Caco-2 (cell line): ENCODE results near the gene ZBTB5. TPM values are rescaled to one million over a fixed set of nuclear protein-coding genes. Genes with fewer than 3 reads are reported as not detected.
"Not testable (repeated sequence)": the region's sequence is repeated elsewhere in the genome, so short reads cannot be mapped to it uniquely, and the experiment has no call there.

Experiments used
- BruUV-seq: library from RNA; stranded (reverse); fragments of 400-500 nt; replicated peaks from 2 replicates; lab custom pipeline; 2021; lab: Mats Ljungman, UMichigan
- CTCF ChIA-PET: fragments of 300-600 bp; sonication (Branson Sonifier 250); formaldehyde crosslinking; loops from one replicate; lab custom pipeline; 2022; ENCODE audit warnings: antibody characterized with exemption; lab: Charles Lee
- POLR2A ChIA-PET: fragments of 300-600 bp; sonication (Branson Sonifier 250); formaldehyde crosslinking; loops from one replicate; lab custom pipeline; 2022; ENCODE audit warnings: antibody characterized with exemption; lab: Charles Lee
- DNase-seq, 2 experiments: peaks; one replicate each; pipeline versions ENCODE4 v3.0.0 to v3.0.0-alpha.2; 2020 to 2022
- H3K27me3 ChIP-seq: replicated peaks from 2 replicates; pipeline ENCODE4 v1.6.0; 2011; ENCODE audit warnings: low read length; ENCODE audit not compliant: control insufficient read depth, insufficient read depth
- H3K36me3 ChIP-seq: 2 replicates; pipeline ENCODE4 v1.5.1; 2011; ENCODE audit warnings: low read length; ENCODE audit not compliant: control insufficient read depth, insufficient read depth
- H3K4me1 ChIP-seq: fragments of 250-450 bp; sonication (Bioruptor Pico); 2 replicates; pipeline ENCODE4 v1.5.1; 2020; ENCODE audit warnings: mild to moderate bottlenecking
- H3K4me3 ChIP-seq: 2 replicates; pipeline ENCODE4 v1.5.1; 2011; ENCODE audit warnings: low read depth, mild to moderate bottlenecking, control low read depth, low read length
- H3K9me3 ChIP-seq: fragments of 250-450 bp; sonication (Bioruptor Pico); 2 replicates; pipeline ENCODE4 v1.5.1; 2020; ENCODE audit warnings: mild to moderate bottlenecking, moderate library complexity
- H3K27ac Mint-ChIP-seq: one replicate; pipeline ENCODE4 v1.8.0; 2022; ENCODE audit warnings: mixed read lengths; ENCODE audit not compliant: unreplicated experiment
- H3K27me3 Mint-ChIP-seq: one replicate; pipeline ENCODE4 v1.8.0; 2022; ENCODE audit warnings: mixed read lengths; ENCODE audit not compliant: insufficient read depth, unreplicated experiment
- H3K36me3 Mint-ChIP-seq: one replicate; pipeline ENCODE4 v1.8.0; 2022; ENCODE audit warnings: mild to moderate bottlenecking, mixed read lengths; ENCODE audit not compliant: insufficient read depth, unreplicated experiment
- H3K4me1 Mint-ChIP-seq: one replicate; pipeline ENCODE4 v1.8.0; 2022; ENCODE audit warnings: low read depth, mixed read lengths; ENCODE audit not compliant: unreplicated experiment
- H3K4me3 Mint-ChIP-seq: one replicate; pipeline ENCODE4 v1.8.0; 2022; ENCODE audit warnings: mild to moderate bottlenecking, moderate library complexity, mixed read lengths; ENCODE audit not compliant: unreplicated experiment
- H3K9me3 Mint-ChIP-seq: one replicate; pipeline ENCODE4 v1.8.0; 2022; ENCODE audit warnings: mixed read lengths; ENCODE audit not compliant: unreplicated experiment
- CTCF ChIP-seq, 2 experiments: fragments of 200-600 bp in 1 of 2; IDR thresholded peaks; 1 replicate in 1 of 2; 2 replicates in 1 of 2; pipeline versions ENCODE4 v1.5.1 to v1.8.0; 2011 to 2022; ENCODE audit warnings: antibody characterized with exemption in 1 of 2, control low read depth in 1 of 2, inconsistent platforms in 1 of 2, low read depth in 1 of 2, low read length in 1 of 2, mild to moderate bottlenecking in 1 of 2, moderate library complexity in 1 of 2; ENCODE audit not compliant: insufficient read depth in 1 of 2, severe bottlenecking in 1 of 2, unreplicated experiment in 1 of 2
- intact Hi-C: fragments of 100-400 bp; cut with micrococcal nuclease; formaldehyde crosslinking; loops from one replicate; pipeline ENCODE4 v1.10.0; 2022; ENCODE audit not compliant: unreplicated experiment
- total RNA-seq: library from RNA; stranded (reverse); gene quantifications from 2 replicates; pipeline ENCODE4 v1.2.3, GENCODE V29; 2022

Gene ZBTB5
- total RNA-seq, 1 experiment from 2014 or later, result 13.2 TPM

GRCh38 chr9:37476930-37477329, 11.7 kb upstream of the ZBTB5 start:
- peaks cover 18% of the 10 kb centered on the region for H3K9me3 ChIP-seq
- BruUV-seq, result no TSS peak
- intact Hi-C loops, result no loop called here
- Mint-ChIP-seq H3K4me3 (no peak overlapping the region), H3K36me3 (peaks cover 9% of the 10 kb centered on the region), H3K9me3 (no peaks in the 10 kb centered on the region), H3K4me1 (peaks cover 15% of the 10 kb centered on the region), H3K27me3 (no peaks in the 10 kb centered on the region), H3K27ac (no peak overlapping the region)
- ChIA-PET CTCF (no interaction called here), POLR2A (no interaction called here)
- H3K27me3 ChIP-seq, result no peaks in the 10 kb centered on the region
- no peak for TF ChIP-seq CTCF (IDR thresholded peaks at IDR 0.05; ENCODE audit: insufficient read depth in 1 of 2, low read depth in 1 of 2, low read length in 1 of 2, severe bottlenecking in 1 of 2, unreplicated experiment in 1 of 2)
- DNase-seq, result no peak
- no peak overlapping the region for H3K4me3 ChIP-seq
- peaks cover 12% of the 10 kb centered on the region for H3K4me1 ChIP-seq
- H3K36me3 ChIP-seq, result no peaks in the 10 kb centered on the region

GRCh38 chr9:37474438-37474837, 9.2 kb upstream of the ZBTB5 start:
- no TSS peak for BruUV-seq
- intact Hi-C loops, result no loop called here
- Mint-ChIP-seq H3K27ac (no peak overlapping the region), H3K4me1 (peaks cover 17% of the 10 kb centered on the region), H3K36me3 (peaks cover 11% of the 10 kb centered on the region), H3K9me3 (no peaks in the 10 kb centered on the region), H3K27me3 (no peaks in the 10 kb centered on the region), H3K4me3 (no peak overlapping the region)
- H3K36me3 ChIP-seq, result no peaks in the 10 kb centered on the region
- H3K4me3 ChIP-seq, result no peak overlapping the region
- peaks cover 17% of the 10 kb centered on the region for H3K4me1 ChIP-seq
- POLR2A ChIA-PET, result no interaction called here
- peaks cover 18% of the 10 kb centered on the region for H3K9me3 ChIP-seq
- no peaks in the 10 kb centered on the region for H3K27me3 ChIP-seq
- DNase-seq, result no peak
- CTCF ChIA-PET, result no interaction called here
- TF ChIP-seq CTCF (IDR thresholded peaks at IDR 0.05; ENCODE audit: insufficient read depth in 1 of 2, low read depth in 1 of 2, low read length in 1 of 2, severe bottlenecking in 1 of 2, unreplicated experiment in 1 of 2), result no peak

- H3K9me3 Mint-ChIP-seq, H3K27me3 Mint-ChIP-seq, POLR2A ChIA-PET, H3K4me3 ChIP-seq, H3K27me3 ChIP-seq, H3K27ac Mint-ChIP-seq, H3K36me3 ChIP-seq, H3K4me3 Mint-ChIP-seq, DNase-seq, BruUV-seq, CTCF ChIA-PET: not testable (repeated sequence)
- peaks cover 18% of the 10 kb centered on the region for H3K9me3 ChIP-seq
- intact Hi-C loops, result loop anchor here (2.0 kb wide), 1 partner anchor 59 kb away; no protein-coding TSS in a partner anchor
- Mint-ChIP-seq H3K4me1 (peaks cover 17% of the 10 kb centered on the region), H3K36me3 (peaks cover 11% of the 10 kb centered on the region)
- H3K4me1 ChIP-seq, result peaks cover 17% of the 10 kb centered on the region
Measured at GRCh38 chr9:37473982-37474381, 8.7 kb upstream of the ZBTB5 start.
